ENCODE results near the gene PRKCE. TPM values are rescaled to one million over a fixed set of nuclear protein-coding genes. Genes with fewer than 3 reads are reported as not detected.

Gene PRKCE
- total RNA-seq, 1 donor, result 12.5 TPM

DNA sequence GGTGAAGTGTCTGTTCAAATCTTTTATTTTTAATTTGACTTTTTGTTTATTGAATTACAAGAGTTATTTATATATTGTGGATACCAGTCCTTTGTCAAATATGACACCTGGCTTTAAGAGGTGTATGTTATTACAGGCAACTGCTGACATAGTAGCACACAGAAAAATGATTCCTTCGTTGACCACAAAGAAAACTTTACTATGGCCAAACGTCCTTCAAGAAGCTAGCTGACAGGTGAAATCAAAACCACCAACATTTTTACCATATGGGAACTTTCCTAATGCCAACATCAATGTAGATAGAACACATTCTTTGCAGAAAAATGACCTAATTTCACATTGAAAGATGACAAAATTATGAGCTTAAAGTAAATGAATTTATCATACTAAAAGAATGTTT lies 34.0 kb upstream of the PRKCE start:
- TF ChIP-seq CTCF (IDR thresholded peaks at IDR 0.05; ENCODE audit: insufficient read depth, low read length), result no peak
- no peak overlapping the region for H3K4me3 ChIP-seq (ENCODE audit: low read depth, low read length)
- no peak for DNase-seq (ENCODE audit: low read depth)

GRCh38 chr2:45622336-45623075 lies 29.0 kb upstream of the PRKCE start:
- H3K4me3 ChIP-seq (ENCODE audit: low read depth, low read length), result no peak overlapping the region
- TF ChIP-seq CTCF (IDR thresholded peaks at IDR 0.05; ENCODE audit: insufficient read depth, low read length), result no peak
- no peak for DNase-seq (ENCODE audit: low read depth)

GRCh38 chr2:45623098-45623497 lies 28.4 kb upstream of the PRKCE start:
- no peak for TF ChIP-seq CTCF (IDR thresholded peaks at IDR 0.05; ENCODE audit: insufficient read depth, low read length)
- no peak for DNase-seq (ENCODE audit: low read depth)
- no peak overlapping the region for H3K4me3 ChIP-seq (ENCODE audit: low read depth, low read length)

- H3K4me3 ChIP-seq (ENCODE audit: low read depth, low read length), result no peak overlapping the region
- no peak for TF ChIP-seq CTCF (IDR thresholded peaks at IDR 0.05; ENCODE audit: insufficient read depth, low read length)
- DNase-seq (ENCODE audit: low read depth), result no peak
Measured at GRCh38 chr2:45625824-45626223, 25.7 kb upstream of the PRKCE start.

- no peak for TF ChIP-seq CTCF (IDR thresholded peaks at IDR 0.05; ENCODE audit: insufficient read depth, low read length)
- no peak overlapping the region for H3K4me3 ChIP-seq (ENCODE audit: low read depth, low read length)
- no peak for DNase-seq (ENCODE audit: low read depth)
Measured at GRCh38 chr2:45626387-45627221, 24.9 kb upstream of the PRKCE start.

DNA sequence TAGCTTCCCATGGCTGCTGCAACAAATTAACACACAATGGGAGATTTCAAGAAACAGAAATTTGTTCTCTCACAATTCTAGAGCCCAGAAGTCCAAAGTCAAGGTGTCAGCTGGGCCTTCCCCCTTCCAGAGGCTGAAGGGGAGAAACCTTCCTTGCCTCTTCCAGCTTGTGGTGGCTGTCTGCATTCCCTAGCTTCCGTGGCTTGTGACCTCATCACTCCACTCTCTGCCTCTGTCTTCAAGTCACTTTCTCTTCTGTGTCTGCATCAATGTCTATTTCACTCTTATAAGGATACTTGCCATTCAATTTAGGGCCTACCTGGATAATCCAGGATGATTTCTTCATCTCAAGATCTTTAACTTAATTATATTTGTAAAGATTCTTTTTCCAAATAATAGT lies 23.6 kb upstream of the PRKCE start:
- no peak overlapping the region for H3K4me3 ChIP-seq (ENCODE audit: low read depth, low read length)
- DNase-seq (ENCODE audit: low read depth), result peak; percentile 27
- TF ChIP-seq CTCF (IDR thresholded peaks at IDR 0.05; ENCODE audit: insufficient read depth, low read length), result no peak

All from fibroblast of the aortic adventitia (primary cell).